Right cardiac atrium (tissue), 5 donors: ENCODE measurements around the gene NDUFAF7. TPM values are rescaled to one million over a fixed set of nuclear protein-coding genes. Genes with fewer than 3 reads are reported as not detected.

Source experiments
- ATAC-seq, 2 donors: fragments of 200-7000 bp; cut with Tn5 transposase; one replicate each; pipeline versions ENCODE4 v1.8.0 to v1.9.1; 2020; ENCODE audit warnings: moderate library complexity in 2 of 2, mild to moderate bottlenecking in 1 of 2
- DNase-seq, 3 donors: peaks; one replicate each; pipeline ENCODE4 v3.0.0-alpha.2; 2020
- H3K27ac ChIP-seq: one replicate; pipeline ENCODE4 v1.5.1; 2013; ENCODE audit warnings: mild to moderate bottlenecking, low read length, control low read depth, moderate library complexity
- H3K27me3 ChIP-seq: one replicate; pipeline ENCODE4 v1.6.1; 2013; ENCODE audit not compliant: control insufficient read depth, insufficient read depth
- H3K4me1 ChIP-seq: one replicate; pipeline ENCODE4 v1.6.1; 2013; ENCODE audit warnings: low read length; ENCODE audit not compliant: control insufficient read depth, insufficient read depth
- H3K4me3 ChIP-seq: one replicate; pipeline ENCODE4 v1.5.1; 2013; ENCODE audit warnings: low read length, control low read depth
- H3K9me3 ChIP-seq: one replicate; pipeline ENCODE4 v1.6.1; 2013; ENCODE audit warnings: low read length; ENCODE audit not compliant: control insufficient read depth
- WGBS: extraction: QIAGEN DNeasy Blood & Tissue Kit; methylation state at CpG from one replicate; pipeline ENCODE4 v1.1.7; 2013; 5-methylcytosine and 5-hydroxymethylcytosine counted together
- intact Hi-C, 4 donors: fragments of 100-400 bp; cut with DNase I; formaldehyde crosslinking; loops; one replicate each; pipeline versions ENCODE4 v1.11.0 to v1.14.0; 2022 to 2023
- polyA plus RNA-seq: library from polyadenylated mRNA; stranded (reverse); fragments of 200-250 nt; gene quantifications from one replicate; pipeline ENCODE4 v1.2.3, GENCODE V29; 2013
- total RNA-seq, 4 donors: library from RNA; stranded (reverse); fragmentation: NEBNext Ultra II Directional; extraction: Animal tissue kit (Norgen Biotek cat#: 25700); gene quantifications; one replicate each; pipeline ENCODE4 v1.2.1, GENCODE V29; 2021
- donor health status: healthy with polysubstance abuse.
- donor health status: DM: no; HTN: yes; CAD: no.
- donor health status: DM: no; HTN: no; CAD: no.
- donor health status: DM: no; HTN: yes; CAD: no; lungs with severe emphysema.
- donor health status: DM: yes; HTN: yes; CAD: no.

The NDUFAF7 gene
- total and polyA plus RNA-seq, 5 donors: 15.4 to 20.1 (median 17.8) TPM

GRCh38 chr2:37246205-37246604 is 14.7 kb downstream of the NDUFAF7 start:
- ATAC-seq (no peak), DNase-seq (no peak)
- Histone ChIP-seq H3K9me3 (no peaks in the 10 kb centered on the region), H3K4me1 (no peaks in the 10 kb centered on the region), H3K27ac (no peak overlapping the region), H3K4me3 (no peak overlapping the region), H3K27me3 (no peaks in the 10 kb centered on the region)
- intact Hi-C loops: no loop called here

- Histone ChIP-seq H3K27ac (no peak overlapping the region), H3K4me1 (no peaks in the 10 kb centered on the region), H3K9me3 (no peaks in the 10 kb centered on the region), H3K27me3 (no peaks in the 10 kb centered on the region), H3K4me3 (no peak overlapping the region)
- intact Hi-C loops: no loop called here
- 75% methylated on average over 5 of the region's 5 CpGs for WGBS
- no peak for ATAC-seq
- no peak for DNase-seq
Measured at GRCh38 chr2:37250869-37251740, 19.6 kb downstream of the NDUFAF7 start.

GRCh38 chr2:37262522-37262921 is 31.1 kb downstream of the NDUFAF7 start:
- DNase-seq (no peak), ATAC-seq (no peak)
- Histone ChIP-seq H3K27me3 (no peaks in the 10 kb centered on the region), H3K4me3 (no peak overlapping the region), H3K27ac (no peak overlapping the region), H3K4me1 (no peaks in the 10 kb centered on the region), H3K9me3 (no peaks in the 10 kb centered on the region)
- 62% methylated on average over 2 of the region's 2 CpGs for WGBS
- intact Hi-C loops: no loop called here

- Histone ChIP-seq H3K4me1 (no peaks in the 10 kb centered on the region), H3K27ac (no peak overlapping the region), H3K4me3 (no peak overlapping the region), H3K9me3 (no peaks in the 10 kb centered on the region), H3K27me3 (no peaks in the 10 kb centered on the region)
- DNase-seq: no peak
- WGBS: 84% methylated on average over 2 of the region's 2 CpGs
- intact Hi-C loops: no loop called here
- no peak for ATAC-seq
Measured at GRCh38 chr2:37263839-37264238, 32.4 kb downstream of the NDUFAF7 start.

- no peak overlapping the region for H3K4me3 ChIP-seq
- intact Hi-C loops: no loop called here
Measured at GRCh38 chr2:37267685-37268084, 36.2 kb downstream of the NDUFAF7 start.

GRCh38 chr2:37268111-37268510 is 36.7 kb downstream of the NDUFAF7 start:
- H3K4me3 ChIP-seq: no peak overlapping the region
- WGBS: 86% methylated on average over 4 of the region's 4 CpGs
- H3K9me3 ChIP-seq: no peaks in the 10 kb centered on the region
- DNase-seq: no peak
- H3K27ac ChIP-seq: no peak overlapping the region
- no peaks in the 10 kb centered on the region for H3K27me3 ChIP-seq
- no peak for ATAC-seq
- intact Hi-C loops: no loop called here
- H3K4me1 ChIP-seq: no peaks in the 10 kb centered on the region

More at GRCh38 chr2:37267685-37268084, 36.2 kb downstream of the NDUFAF7 start:
- DNase-seq: no peak
- no peaks in the 10 kb centered on the region for H3K4me1 ChIP-seq
- no peak overlapping the region for H3K27ac ChIP-seq
- no peaks in the 10 kb centered on the region for H3K27me3 ChIP-seq
- no peak for ATAC-seq
- no peaks in the 10 kb centered on the region for H3K9me3 ChIP-seq

GRCh38 chr2:37271376-37272067 is 40.1 kb downstream of the NDUFAF7 start:
- H3K4me1 ChIP-seq: no peaks in the 10 kb centered on the region
- ATAC-seq: no peak
- H3K9me3 ChIP-seq: no peaks in the 10 kb centered on the region
- no peak overlapping the region for H3K27ac ChIP-seq
- WGBS: 85% methylated on average over 7 of the region's 7 CpGs
- intact Hi-C loops: no loop called here
- no peak overlapping the region for H3K4me3 ChIP-seq
- DNase-seq: no peak
- no peaks in the 10 kb centered on the region for H3K27me3 ChIP-seq

GRCh38 chr2:37274359-37274965 is 43.0 kb downstream of the NDUFAF7 start:
- DNase-seq: no peak
- WGBS: 70% methylated on average over 6 of the region's 6 CpGs

GRCh38 chr2:37276291-37276690 is 44.8 kb downstream of the NDUFAF7 start:
- no peak overlapping the region for H3K4me3 ChIP-seq
- H3K27ac ChIP-seq: no peak overlapping the region
- no peak for ATAC-seq
- 73% methylated on average over 2 of the region's 2 CpGs for WGBS
- H3K27me3 ChIP-seq: no peaks in the 10 kb centered on the region
- no peaks in the 10 kb centered on the region for H3K4me1 ChIP-seq
- H3K9me3 ChIP-seq: no peaks in the 10 kb centered on the region
- no peak for DNase-seq
- intact Hi-C loops: no loop called here

More at GRCh38 chr2:37274359-37274965, 43.0 kb downstream of the NDUFAF7 start:
- Histone ChIP-seq H3K27ac (no peak overlapping the region), H3K4me1 (no peaks in the 10 kb centered on the region), H3K4me3 (no peak overlapping the region), H3K27me3 (no peaks in the 10 kb centered on the region), H3K9me3 (no peaks in the 10 kb centered on the region)
- no peak for ATAC-seq
- intact Hi-C loops: no loop called here

- no peak overlapping the region for H3K4me3 ChIP-seq
- H3K4me1 ChIP-seq: no peaks in the 10 kb centered on the region
- intact Hi-C loops: no loop called here
- H3K9me3 ChIP-seq: no peaks in the 10 kb centered on the region
- H3K27ac ChIP-seq: no peak overlapping the region
- H3K27me3 ChIP-seq: no peaks in the 10 kb centered on the region
- DNase-seq: no peak
- ATAC-seq: no peak
- WGBS: 95% methylated on average over 1 of the region's 1 CpG
Measured at GRCh38 chr2:37281916-37282315, 50.5 kb downstream of the NDUFAF7 start.

- Histone ChIP-seq H3K9me3 (no peaks in the 10 kb centered on the region), H3K27ac (no peak overlapping the region), H3K27me3 (no peaks in the 10 kb centered on the region), H3K4me3 (no peak overlapping the region), H3K4me1 (no peaks in the 10 kb centered on the region)
- 80% methylated on average over 2 of the region's 2 CpGs for WGBS
- DNase-seq: no peak
- ATAC-seq: no peak
- intact Hi-C loops: no loop called here
Measured at GRCh38 chr2:37282746-37283145, 51.3 kb downstream of the NDUFAF7 start.
